ENCODE results near the gene SDHAF1. TPM values are rescaled to one million over a fixed set of nuclear protein-coding genes. Genes with fewer than 3 reads are reported as not detected.

Gene SDHAF1, protein sequence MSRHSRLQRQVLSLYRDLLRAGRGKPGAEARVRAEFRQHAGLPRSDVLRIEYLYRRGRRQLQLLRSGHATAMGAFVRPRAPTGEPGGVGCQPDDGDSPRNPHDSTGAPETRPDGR
- total RNA-seq, result 9.6 and 11.1 TPM in 2 replicates

GRCh38 chr19:35995048-35995993 is at the start of gene SDHAF1:
SDHAF1 (plus strand) TSS chr19:35995188; CDS start chr19:35995275, 87 bp downstream.

DNA sequence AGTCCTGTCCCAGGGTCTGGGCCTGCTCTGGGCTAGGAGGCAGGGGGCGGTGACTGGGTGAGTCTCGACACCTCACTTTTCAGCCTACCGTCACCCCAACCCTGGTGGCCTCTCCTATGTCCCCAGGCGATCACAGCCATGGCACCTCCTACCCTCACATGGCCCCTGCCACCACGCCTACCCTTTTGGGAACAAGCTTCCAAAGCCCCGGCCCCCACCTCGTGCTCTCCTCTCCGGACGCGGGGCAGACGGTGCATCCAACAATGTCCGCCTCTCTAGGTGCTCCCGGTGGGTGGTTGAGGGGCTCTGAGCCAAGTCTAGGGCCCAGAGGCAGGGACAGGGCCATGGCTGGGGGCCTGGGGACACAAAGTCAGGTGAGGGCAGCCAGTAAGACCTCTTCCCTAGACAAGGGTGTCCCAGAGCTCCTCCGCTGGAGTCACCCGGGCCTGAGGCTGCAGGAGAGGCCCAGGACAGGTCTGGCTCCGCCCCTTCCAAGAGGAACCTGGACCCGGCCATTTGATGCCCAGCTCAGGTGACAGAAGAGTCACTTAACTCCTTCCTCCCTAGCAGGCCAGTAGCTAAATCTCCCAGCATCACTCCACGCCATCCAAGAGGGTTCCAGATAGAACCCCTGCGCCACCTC is 13.5 kb downstream of the SDHAF1 start, which contains the start of gene SYNE4:
Gene SYNE4 (minus strand): TSS at position 478 of the 643 bp plus-strand sequence. CDS start 132 bp downstream, at position 346.

DNA sequence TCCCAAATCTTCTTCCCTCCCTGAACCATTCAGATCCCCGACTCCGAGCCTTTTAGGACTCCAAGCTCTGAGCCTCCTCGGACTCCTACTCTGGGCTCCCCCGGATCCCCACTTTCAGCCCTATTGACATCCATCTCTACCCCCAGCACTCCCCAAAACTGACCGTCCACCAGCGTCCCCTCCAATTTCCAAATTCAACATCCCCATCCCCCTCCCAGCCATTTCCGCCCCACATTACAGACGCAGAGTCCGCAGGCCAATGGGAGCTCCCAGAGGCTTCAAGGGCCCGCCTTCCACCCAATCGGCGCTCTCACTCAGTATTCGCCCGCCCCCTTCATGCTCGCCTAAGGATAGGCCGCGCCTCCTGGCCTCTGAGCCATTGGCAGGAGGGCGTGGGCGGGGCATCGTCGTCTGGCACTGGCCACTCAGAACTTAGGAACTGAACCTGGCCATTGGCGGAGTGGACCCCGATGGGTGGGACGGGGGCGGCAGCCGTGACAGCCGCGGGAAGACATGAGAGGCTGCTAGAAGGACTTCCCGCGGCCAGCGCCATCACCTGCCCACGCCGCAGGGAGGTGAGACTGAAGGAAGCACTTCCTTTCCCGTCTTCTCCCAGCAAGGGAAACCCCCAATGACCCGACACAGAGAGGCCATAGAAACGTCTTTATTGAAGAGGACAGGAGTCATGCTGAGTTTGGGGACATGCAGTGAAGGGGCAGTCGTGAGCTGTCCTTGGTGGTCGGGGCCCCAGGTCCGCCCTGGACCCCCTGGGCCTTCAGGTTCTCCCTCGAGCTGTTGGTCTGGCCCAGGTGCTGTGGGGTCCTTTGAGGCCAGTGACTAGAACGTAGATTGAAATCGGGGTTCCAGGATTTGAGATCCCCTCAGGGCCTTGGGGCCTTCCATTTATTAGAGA is 19.3 kb downstream of the SDHAF1 start, which contains the start of gene ALKBH6:
Gene ALKBH6 (minus strand): TSS at position 202 of the 913 bp plus-strand sequence. CDS start 816 bp downstream, outside the sequence.

DNA sequence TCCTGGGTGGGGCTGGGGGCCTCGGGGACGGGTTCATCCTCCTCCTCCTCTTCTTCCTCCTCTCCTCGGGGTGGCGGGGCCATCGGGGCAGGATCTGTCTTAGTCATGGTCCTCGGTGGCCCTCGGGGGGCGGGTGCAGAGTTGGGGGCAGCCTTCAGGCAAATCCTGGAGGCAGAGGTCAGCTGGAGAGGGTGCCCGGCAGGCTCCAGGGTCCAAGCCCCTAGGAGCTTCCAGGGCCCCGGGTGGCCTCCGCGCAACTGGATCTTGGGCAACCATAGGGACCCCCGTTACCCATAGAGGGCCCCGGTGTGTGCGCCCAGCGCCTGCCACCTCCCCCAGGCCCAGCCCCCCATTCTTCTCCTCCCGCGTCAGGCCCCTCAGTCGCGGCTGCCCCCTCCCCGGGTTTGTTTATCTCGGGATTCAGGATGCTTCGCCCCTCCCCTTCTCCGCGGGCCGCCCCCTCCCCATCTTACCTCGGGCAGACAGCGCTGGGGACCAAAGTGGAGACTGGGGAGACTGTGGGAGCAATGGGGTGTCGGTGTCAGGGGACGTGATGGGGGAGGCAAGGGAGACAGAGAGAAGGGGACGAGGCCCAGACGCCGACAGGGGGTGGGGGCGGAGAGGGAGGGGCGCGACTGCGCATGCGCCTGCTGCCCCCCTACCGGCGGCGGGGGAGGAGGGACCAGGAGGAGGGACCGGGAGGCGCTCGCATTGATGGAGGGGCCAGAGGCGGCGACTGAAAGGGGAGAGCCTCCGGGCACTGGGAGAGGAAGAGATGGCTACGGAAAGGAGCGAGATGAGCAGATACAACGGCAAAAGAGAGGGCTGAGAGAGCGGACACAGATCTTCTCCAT is 37.5 kb downstream of the SDHAF1 start, which contains the start of gene CLIP3:
Gene CLIP3 (minus strand): TSS at position 623 of the 854 bp plus-strand sequence. CDS start 516 bp downstream, at position 107.

Other genes starting within 250 kb of the SDHAF1 start
- gene U2AF1L4, start 249.8 kb upstream of the SDHAF1 start, total RNA-seq, result 6.1 and 8.9 TPM in 2 replicates
- gene PSENEN, start 249.5 kb upstream of the SDHAF1 start, total RNA-seq, result 8.6 and 12.1 TPM in 2 replicates
- gene LIN37, start 246.6 kb upstream of the SDHAF1 start, total RNA-seq, result 12.2 and 16.5 TPM in 2 replicates
- 49.6 and 161 TPM in 2 replicates for gene HSPB6, start 238.2 kb upstream of the SDHAF1 start, total RNA-seq
- gene PROSER3, start 237.0 kb upstream of the SDHAF1 start, total RNA-seq, result 6.1 and 7.9 TPM in 2 replicates
- gene ARHGAP33, start 219.6 kb upstream of the SDHAF1 start, total RNA-seq, result 6.2 and 11.7 TPM in 2 replicates
- gene PRODH2, start 182.3 kb upstream of the SDHAF1 start, total RNA-seq, result not detected in 2 replicates
- under 0.01 TPM in 1 of 2 replicates, not detected in the other for gene NPHS1, start 142.7 kb upstream of the SDHAF1 start, total RNA-seq
- not detected in 2 replicates for gene KIRREL2, start 138.3 kb upstream of the SDHAF1 start, total RNA-seq
- 3.5 and 6.7 TPM in 2 replicates for gene APLP1, start 126.6 kb upstream of the SDHAF1 start, total RNA-seq
- gene NFKBID, start 94.6 kb upstream of the SDHAF1 start, total RNA-seq, result 5.6 and 9.9 TPM in 2 replicates
- 0.22 and 1.5 TPM in 2 replicates for gene HCST, start 92.7 kb upstream of the SDHAF1 start, total RNA-seq
- gene TYROBP, start 86.9 kb upstream of the SDHAF1 start, total RNA-seq, result not detected in 2 replicates
- 1.7 and 2.4 TPM in 2 replicates for gene LRFN3, start 58.8 kb upstream of the SDHAF1 start, total RNA-seq
- 0.25 TPM in 1 of 2 replicates, not detected in the other for gene SYNE4, start 13.6 kb downstream of the SDHAF1 start, total RNA-seq
- gene ALKBH6, start 19.0 kb downstream of the SDHAF1 start, total RNA-seq, result 15.9 and 20.0 TPM in 2 replicates
- gene CLIP3, start 37.7 kb downstream of the SDHAF1 start, total RNA-seq, result 5.4 and 12.6 TPM in 2 replicates
- 2.4 and 3.9 TPM in 2 replicates for gene THAP8, start 59.1 kb downstream of the SDHAF1 start, total RNA-seq
- gene WDR62, start 59.7 kb downstream of the SDHAF1 start, total RNA-seq, result 6.1 and 16.3 TPM in 2 replicates
- not detected in 2 replicates for gene OVOL3, start 116.0 kb downstream of the SDHAF1 start, total RNA-seq
- gene POLR2I, start 119.7 kb downstream of the SDHAF1 start, total RNA-seq, result 43.2 TPM in 2 replicates
- gene TBCB, start 120.3 kb downstream of the SDHAF1 start, total RNA-seq, result 240 and 342 TPM in 2 replicates
- gene CAPNS1, start 144.9 kb downstream of the SDHAF1 start, total RNA-seq, result 225 and 290 TPM in 2 replicates
- gene COX7A1, start 157.3 kb downstream of the SDHAF1 start, total RNA-seq, result 4.5 and 12.9 TPM in 2 replicates
- gene ZNF565, start 219.5 kb downstream of the SDHAF1 start, total RNA-seq, result 4.4 and 5.2 TPM in 2 replicates
- 92.7 and 131 TPM in 2 replicates for gene ZNF146, start 219.9 kb downstream of the SDHAF1 start, total RNA-seq